Forelimb muscle (tissue), 1 donor: ENCODE results near the gene ROBO1. TPM values are rescaled to one million over a fixed set of nuclear protein-coding genes. Genes with fewer than 3 reads are reported as not detected.
"Not testable (repeated sequence)": the region's sequence is repeated elsewhere in the genome, so short reads cannot be mapped to it uniquely, and the experiment has no call there.

Experiments
- DNase-seq: peaks from one replicate; pipeline ENCODE4 v3.0.0-alpha.2; 2013; ENCODE audit warnings: low read depth
- polyA plus RNA-seq: library from polyadenylated mRNA; unstranded; fragments of 120-200 nt; gene quantifications from one replicate; pipeline ENCODE4 v1.2.1, GENCODE V29; 2013; ENCODE audit not compliant: insufficient read length

Gene ROBO1
- polyA plus RNA-seq, 1 donor, result 35.9 TPM

GRCh38 chr3:78706906-78707523 is 1060.8 kb downstream of the ROBO1 start:
- no peak for DNase-seq

GRCh38 chr3:78703944-78704343 is 1063.9 kb downstream of the ROBO1 start:
- DNase-seq, result peak; percentile 29

GRCh38 chr3:78701537-78701936 is 1066.3 kb downstream of the ROBO1 start:
- DNase-seq, result no peak

DNA sequence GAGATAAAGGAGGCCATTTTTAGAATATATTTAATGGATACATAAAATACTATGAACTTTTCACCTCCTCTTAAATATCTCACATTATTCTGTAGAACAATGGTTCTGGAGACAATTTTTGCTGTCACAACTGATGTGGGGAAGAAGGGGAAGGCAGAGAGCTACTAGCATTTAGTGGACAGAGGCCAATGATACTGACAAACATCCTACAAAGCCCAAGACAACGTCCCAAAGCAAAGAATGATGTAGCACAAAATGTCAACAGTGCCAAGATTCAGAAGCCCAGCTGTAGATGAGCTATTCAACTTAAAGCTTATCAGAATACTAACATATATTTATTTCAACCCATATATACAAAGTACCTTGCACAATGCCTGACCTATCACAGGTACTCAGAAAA is 1069.4 kb downstream of the ROBO1 start:
- no peak for DNase-seq

DNA sequence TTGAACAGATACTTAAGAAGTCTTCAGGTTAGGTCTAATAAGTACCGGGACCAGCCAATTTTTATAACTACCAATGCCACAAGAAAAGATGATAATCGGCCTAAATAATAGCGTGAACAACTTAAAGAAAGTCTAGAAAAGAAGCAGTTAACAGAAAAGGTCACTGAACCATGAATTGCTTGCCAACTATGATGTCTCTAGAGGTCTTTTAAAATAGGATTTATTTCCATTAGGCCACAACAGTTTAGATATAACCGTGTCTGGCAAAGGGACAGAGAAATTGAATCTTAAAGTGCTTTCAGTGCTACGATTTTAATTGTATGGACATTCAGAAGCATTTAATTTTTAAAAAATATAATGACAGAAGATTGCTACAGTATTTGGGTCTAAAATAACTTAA is 1070.4 kb downstream of the ROBO1 start:
- peak; percentile 52 for DNase-seq

DNA sequence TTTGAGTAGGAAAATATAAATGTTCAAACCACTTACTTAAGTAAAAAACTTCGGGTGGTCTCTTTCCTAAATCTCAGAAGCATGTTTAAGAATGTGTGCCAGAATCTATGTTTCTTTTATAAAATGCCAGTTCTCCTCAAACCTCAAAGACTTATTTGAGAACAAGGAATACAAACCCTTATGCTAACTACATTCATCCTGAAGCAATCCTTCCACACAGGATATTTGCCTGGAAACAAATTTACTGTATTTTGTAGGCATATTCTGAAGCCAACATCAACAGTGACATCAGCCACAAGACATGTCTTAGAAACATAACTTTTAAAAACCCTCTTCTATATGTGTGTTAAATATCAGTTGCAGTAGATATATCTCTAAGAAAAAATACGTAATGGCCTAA is 1077.0 kb downstream of the ROBO1 start:
- DNase-seq, result no peak

DNA sequence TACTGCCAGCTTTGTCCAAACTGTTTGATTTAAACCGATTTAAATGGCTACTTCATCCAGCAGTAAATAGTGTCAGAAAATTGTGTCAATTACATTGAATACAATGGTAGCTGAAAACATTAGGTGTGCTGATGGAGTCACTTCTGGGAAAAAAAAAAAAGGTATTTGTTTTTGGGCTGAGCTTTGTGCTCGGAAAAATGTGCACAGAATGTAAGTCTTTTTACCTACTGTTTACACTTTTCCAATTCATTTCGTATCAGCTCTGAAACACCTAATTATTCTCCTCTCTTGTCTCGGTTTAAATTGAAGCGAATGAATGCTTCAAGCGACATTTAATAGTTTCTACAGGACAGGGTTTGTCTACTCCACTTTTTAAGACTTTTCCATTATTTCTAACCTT is 1078.4 kb downstream of the ROBO1 start:
- no peak for DNase-seq

- no peak for DNase-seq
These were observed 1080.3 kb downstream of the ROBO1 start for GRCh38 chr3:78687520-78687919.

GRCh38 chr3:78683284-78683683 is 1084.5 kb downstream of the ROBO1 start:
- no peak for DNase-seq

DNA sequence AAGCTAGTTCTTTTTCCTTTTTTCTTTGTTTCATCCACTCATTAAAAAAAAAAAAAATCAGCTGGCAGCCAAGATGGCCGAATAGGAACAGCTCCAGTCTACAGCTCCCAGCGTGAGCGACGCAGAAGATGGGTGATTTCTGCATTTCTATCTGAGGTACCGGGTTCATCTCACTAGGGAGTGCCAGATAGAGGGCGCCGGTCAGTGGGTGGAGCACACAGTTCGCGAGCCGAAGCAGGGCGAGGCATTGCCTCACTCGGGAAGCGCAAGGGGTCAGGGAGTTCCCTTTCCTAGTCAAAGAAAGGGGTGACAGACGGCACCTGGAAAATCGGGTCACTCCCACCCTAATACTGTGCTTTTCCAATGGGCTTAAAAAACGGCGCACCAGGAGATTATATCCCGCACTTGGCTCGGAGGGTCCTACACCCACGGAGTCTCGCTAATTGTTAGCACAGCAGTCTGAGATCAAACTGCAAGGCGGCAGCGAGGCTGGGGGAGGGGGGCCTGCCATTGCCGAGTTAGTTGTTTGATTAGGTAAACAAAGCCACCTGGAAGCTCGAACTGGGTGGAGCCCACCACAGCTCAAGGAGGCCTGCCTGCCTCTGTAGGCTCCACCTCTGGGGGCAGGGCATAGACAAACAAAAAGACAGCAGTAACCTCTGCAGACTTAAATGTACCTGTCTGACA is 1092.5 kb downstream of the ROBO1 start:
- not testable (repeated sequence) for DNase-seq

DNA sequence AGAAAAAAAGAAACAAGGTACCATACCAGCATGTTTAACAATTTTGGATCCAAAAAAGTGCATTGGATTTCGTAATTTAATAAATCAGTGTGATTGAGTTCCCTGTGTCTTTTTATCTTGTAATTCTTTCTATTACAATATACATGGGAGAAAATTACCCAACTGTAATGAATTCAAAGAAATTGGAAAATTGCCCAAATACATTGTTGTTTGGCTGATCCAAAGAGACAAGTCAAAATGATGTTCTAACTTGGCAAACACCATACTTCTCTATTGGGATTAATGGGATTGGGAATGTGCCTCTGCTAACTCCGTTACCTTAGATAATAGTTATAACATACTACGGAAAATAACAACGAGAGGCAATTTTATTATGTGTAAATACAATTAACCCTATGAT is 1097.1 kb downstream of the ROBO1 start:
- DNase-seq, result peak; percentile 34

GRCh38 chr3:78670094-78670493 is 1097.7 kb downstream of the ROBO1 start:
- DNase-seq, result no peak

DNA sequence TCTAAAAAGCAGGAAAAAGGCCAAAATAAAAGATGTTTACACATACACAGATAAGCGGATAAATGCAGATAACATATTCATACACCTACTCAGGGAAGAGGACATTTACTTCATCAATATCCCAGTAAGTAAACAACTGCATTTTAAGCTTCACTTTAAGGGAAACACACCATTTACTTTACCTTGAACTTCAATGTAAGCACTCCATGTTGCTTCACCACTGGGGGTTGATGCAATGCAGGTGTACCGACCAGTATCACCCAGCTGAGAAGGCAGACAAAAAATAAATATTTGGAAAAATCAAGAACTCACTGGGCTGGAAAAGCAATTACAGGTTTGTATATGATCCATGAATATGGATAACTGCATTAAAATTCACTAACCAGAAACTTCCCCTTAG is 1099.5 kb downstream of the ROBO1 start:
- DNase-seq, result no peak

- no peak for DNase-seq
These were observed 1101.4 kb downstream of the ROBO1 start for GRCh38 chr3:78666470-78666800.

GRCh38 chr3:78665776-78666469 is 1101.9 kb downstream of the ROBO1 start:
- no peak for DNase-seq

GRCh38 chr3:78665101-78665500 is 1102.7 kb downstream of the ROBO1 start:
- no peak for DNase-seq

GRCh38 chr3:78660957-78661356 is 1106.8 kb downstream of the ROBO1 start:
- no peak for DNase-seq

- DNase-seq, result no peak
These were observed 1108.3 kb downstream of the ROBO1 start for GRCh38 chr3:78659386-78659987.

DNA sequence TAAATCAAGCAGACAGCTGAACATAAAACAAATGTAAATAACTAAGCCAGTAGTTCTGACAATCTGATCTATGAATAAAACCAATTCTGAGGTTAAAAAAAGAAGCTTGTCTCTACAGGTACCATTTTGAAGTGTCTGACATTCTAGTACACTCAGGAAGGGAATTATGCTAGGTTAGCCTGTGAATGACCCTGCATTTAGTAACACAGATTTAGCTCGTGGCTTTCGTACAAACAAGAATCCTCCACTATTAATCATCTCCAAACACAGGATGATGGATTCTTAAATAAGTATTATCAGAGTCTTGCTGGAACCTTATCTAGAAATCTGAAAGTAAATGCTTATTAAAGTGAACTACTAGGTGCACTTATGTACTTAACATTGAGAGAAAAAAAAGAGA is 1120.1 kb downstream of the ROBO1 start:
- no peak for DNase-seq

DNA sequence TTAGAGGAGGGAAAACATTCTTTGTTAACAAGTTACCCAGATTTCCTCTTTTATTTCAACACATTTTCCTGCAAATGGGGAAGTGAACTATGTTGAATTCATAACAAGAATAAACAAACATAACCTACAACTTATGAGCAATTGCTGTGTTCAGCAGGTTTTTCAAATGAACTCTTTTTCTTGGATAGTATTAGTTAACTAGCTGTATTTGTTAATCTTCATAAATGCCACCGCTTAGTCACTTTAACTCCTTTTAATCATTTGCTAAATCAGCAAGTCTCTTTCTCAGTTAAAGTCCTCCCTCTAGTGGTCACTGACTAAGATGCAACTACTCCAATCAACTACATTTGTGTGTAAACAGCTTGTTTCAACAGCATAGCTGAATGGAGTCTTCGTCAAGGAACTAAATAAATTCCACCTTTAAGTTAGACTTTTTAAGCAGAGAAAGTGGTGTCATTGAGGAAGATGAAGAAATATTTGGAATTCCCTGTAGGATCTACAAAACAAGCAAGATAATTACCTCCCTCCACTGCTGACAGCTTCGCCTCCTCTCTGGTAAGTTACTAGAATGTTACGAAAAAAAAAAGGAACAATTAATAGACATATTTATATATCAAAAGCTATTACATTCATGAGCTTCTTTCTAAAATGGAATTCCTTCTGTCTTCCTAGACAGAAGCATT is 1122.0 kb downstream of the ROBO1 start:
- DNase-seq, result peak; percentile 49

GRCh38 chr3:78644847-78645246 is 1123.0 kb downstream of the ROBO1 start:
- no peak for DNase-seq
